HCT116 (cell line): ENCODE measurements around the gene C3orf70. TPM values are rescaled to one million over a fixed set of nuclear protein-coding genes. Genes with fewer than 3 reads are reported as not detected.

Experiments
- ATAC-seq: fragments of 200-7000 bp; cut with Tn5 transposase; 2 replicates; pipeline ENCODE4 v1.9.1; 2020; ENCODE audit warnings: mild to moderate bottlenecking, moderate library complexity
- BruUV-seq: library from RNA; stranded (reverse); fragments of 400-500 nt; replicated peaks from 2 replicates; lab custom pipeline; 2021; lab: Mats Ljungman, UMichigan
- CTCF ChIA-PET: fragments of 300-600 bp; sonication (Branson Sonifier 250); formaldehyde crosslinking; loops from one replicate; lab custom pipeline; 2021; ENCODE audit warnings: antibody characterized with exemption; lab: Charles Lee
- POLR2A ChIA-PET: fragments of 300-600, 350-600 bp; sonication (Branson Sonifier 250); formaldehyde crosslinking; loops from one replicate; lab custom pipeline; 2021; ENCODE audit warnings: antibody characterized with exemption; lab: Charles Lee
- RAD21 ChIA-PET, 2 experiments: fragments of 300-600 bp; sonication (Branson Sonifier 250); formaldehyde crosslinking; loops; one replicate each; lab custom pipeline; 2023; ENCODE audit warnings: low total read pairs in 2 of 2; ENCODE audit not compliant: uncharacterized antibody in 2 of 2, unreplicated experiment in 2 of 2, low non-redundant PET in 1 of 2; lab: Charles Lee
- DNase-seq: peaks from one replicate; pipeline ENCODE4 v3.0.0-alpha.2; 2010; ENCODE audit warnings: low read depth, low spot score
- H2AFZ ChIP-seq: fragments of 200-600 bp; shearing (Covaris generic), sonication (generic); 2 replicates; pipeline ENCODE4 v1.6.1; 2017; ENCODE audit warnings: low read depth, mixed run types, mixed read lengths, antibody characterized with exemption, low read length; ENCODE audit not compliant: poor library complexity, severe bottlenecking
- H3K27ac ChIP-seq: 2 replicates; pipeline ENCODE4 v1.5.1; 2012; ENCODE audit warnings: low read depth, low read length
- H3K27me3 ChIP-seq: fragments of 200-600 bp; sonication (generic); 2 replicates; pipeline ENCODE4 v1.6.1; 2016; ENCODE audit warnings: mixed run types, low read length, mixed read lengths; ENCODE audit not compliant: insufficient read depth
- H3K36me3 ChIP-seq, 2 experiments: fragments of 200-500 bp in 1 of 2; fragments of 200-600 bp in 1 of 2; sonication (Bioruptor generic) in 1 of 2; sonication (generic) in 1 of 2; 2 replicates each; pipeline versions ENCODE4 v1.5.1 to v1.6.1; 2014 to 2016; ENCODE audit warnings: low read length in 2 of 2, inconsistent platforms in 1 of 2, mixed read lengths in 1 of 2, mixed run types in 1 of 2; ENCODE audit not compliant: insufficient read depth in 2 of 2, control insufficient read depth in 1 of 2
- H3K4me1 ChIP-seq, 2 experiments: fragments of 200-600 bp in 1 of 2; sonication (generic) in 1 of 2; 2 replicates each; pipeline versions ENCODE4 v1.5.1 to v1.6.1; 2012 to 2017; ENCODE audit warnings: low read length in 2 of 2, inconsistent platforms in 1 of 2, mild to moderate bottlenecking in 1 of 2, mixed read lengths in 1 of 2, mixed run types in 1 of 2, moderate library complexity in 1 of 2; ENCODE audit not compliant: insufficient read depth in 2 of 2, control insufficient read depth in 1 of 2
- H3K4me2 ChIP-seq: fragments of 200-600 bp; sonication (generic); 2 replicates; pipeline ENCODE4 v1.6.1; 2017; ENCODE audit warnings: mixed run types, low read length, mixed read lengths
- H3K4me3 ChIP-seq, 2 experiments: fragments of 200-600 bp in 1 of 2; sonication (generic) in 1 of 2; replicated peaks in 1 of 2; 2 replicates each; pipeline ENCODE4 v1.5.1; 2011 to 2016; ENCODE audit warnings: low read length in 2 of 2, control low read depth in 1 of 2, low read depth in 1 of 2, mild to moderate bottlenecking in 1 of 2, mixed read lengths in 1 of 2, mixed run types in 1 of 2
- H3K79me2 ChIP-seq: fragments of 200-600 bp; sonication (generic); 2 replicates; pipeline ENCODE4 v1.6.1; 2017; ENCODE audit warnings: mild to moderate bottlenecking, mixed run types, low read length, moderate library complexity, mixed read lengths; ENCODE audit not compliant: insufficient read depth
- H3K9ac ChIP-seq: fragments of 200-600 bp; sonication (generic); 2 replicates; pipeline ENCODE4 v1.6.1; 2016; ENCODE audit warnings: low read length, mixed read lengths
- H3K9me2 ChIP-seq: fragments of 200-600 bp; sonication (generic), shearing (Covaris generic); 2 replicates; pipeline ENCODE4 v1.6.1; 2017; ENCODE audit warnings: mixed run types, mild to moderate bottlenecking, moderate library complexity; ENCODE audit not compliant: insufficient read depth
- H3K9me3 ChIP-seq, 2 experiments: fragments of 200-500 bp in 1 of 2; fragments of 200-600 bp in 1 of 2; sonication (Bioruptor generic) in 1 of 2; sonication (generic) in 1 of 2; 2 replicates each; pipeline ENCODE4 v1.6.1; 2014 to 2017; ENCODE audit warnings: low read length in 2 of 2, mixed read lengths in 2 of 2, inconsistent platforms in 1 of 2, low read depth in 1 of 2, mild to moderate bottlenecking in 1 of 2, mixed run types in 1 of 2, moderate library complexity in 1 of 2; ENCODE audit not compliant: control insufficient read depth in 1 of 2, insufficient read depth in 1 of 2
- H4K20me1 ChIP-seq: fragments of 200-600 bp; sonication (generic), shearing (Covaris generic); 2 replicates; pipeline ENCODE4 v1.6.1; 2017; ENCODE audit warnings: mixed run types, mild to moderate bottlenecking, moderate library complexity; ENCODE audit not compliant: insufficient read depth
- ELF1 ChIP-seq: IDR thresholded peaks from 2 replicates; pipeline ENCODE4 v1.6.1; 2012; ENCODE audit warnings: low read depth, borderline replicate concordance
- FOSL1 ChIP-seq: IDR thresholded peaks from 2 replicates; pipeline ENCODE4 v1.6.1; 2012; ENCODE audit warnings: low read depth
- MAX ChIP-seq: IDR thresholded peaks from 2 replicates; pipeline ENCODE4 v1.6.1; 2012
- RAD21 ChIP-seq: IDR thresholded peaks from 2 replicates; pipeline ENCODE4 v1.6.1; 2012; ENCODE audit warnings: low read depth, mild to moderate bottlenecking
- TCF7L2 ChIP-seq: IDR thresholded peaks from 2 replicates; pipeline ENCODE4 v1.7.0; 2011; ENCODE audit warnings: borderline replicate concordance, inconsistent platforms; ENCODE audit not compliant: insufficient read depth, insufficient read length; ENCODE audit errors: extremely low read depth
- intact Hi-C: fragments of 100-400 bp; cut with micrococcal nuclease; formaldehyde crosslinking; loops from 2 replicates; pipeline ENCODE4 v1.10.0; 2022
- total RNA-seq: library from RNA; stranded (reverse); gene quantifications from one replicate; pipeline ENCODE4 v1.2.1, GENCODE V29; 2021; ENCODE audit not compliant: unreplicated experiment
- TF ChIP-seq, protein P1 (sequence below): IDR thresholded peaks from 2 replicates; pipeline ENCODE4 v1.6.1; 2012; ENCODE audit warnings: low read depth

The C3orf70 gene
- total RNA-seq, 1 experiment from 2014 or later = not detected

DNA sequence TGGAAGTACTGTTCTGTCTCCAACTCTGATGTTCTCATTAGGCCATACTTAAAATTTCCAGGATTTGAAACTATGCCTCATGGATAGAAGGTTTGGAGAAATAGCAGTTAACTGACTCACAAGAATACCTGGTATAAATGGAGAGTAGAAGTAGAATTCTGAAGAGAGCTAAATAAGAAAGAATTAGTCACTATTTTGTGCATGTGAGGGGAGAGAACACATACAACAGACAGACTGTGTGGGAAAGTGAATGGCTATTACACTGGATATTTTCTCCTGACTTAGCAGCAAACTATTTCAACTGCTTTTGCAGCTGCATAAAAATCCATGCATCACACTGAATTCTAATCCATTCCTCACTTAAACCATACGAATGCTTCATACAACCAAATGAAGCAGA lies 71.3 kb downstream of the C3orf70 start:
- Histone ChIP-seq H3K27ac (no peak overlapping the region), H3K9me3 (no peaks in the 10 kb centered on the region), H3K79me2 (no peaks in the 10 kb centered on the region), H3K9me2 (no peaks in the 10 kb centered on the region), H3K27me3 (peaks cover 6% of the 10 kb centered on the region; the same call in 1 of the 2 replicates), H3K4me2 (no peak overlapping the region), H3K9ac (no peak overlapping the region), H4K20me1 (no peaks in the 10 kb centered on the region), H3K4me1 (no peaks in the 10 kb centered on the region), H2AFZ (no peak overlapping the region), H3K4me3 (no peak overlapping the region), H3K36me3 (no peaks in the 10 kb centered on the region)
- TF ChIP-seq FOSL1 = no peak
- TF ChIP-seq, protein P1, sequence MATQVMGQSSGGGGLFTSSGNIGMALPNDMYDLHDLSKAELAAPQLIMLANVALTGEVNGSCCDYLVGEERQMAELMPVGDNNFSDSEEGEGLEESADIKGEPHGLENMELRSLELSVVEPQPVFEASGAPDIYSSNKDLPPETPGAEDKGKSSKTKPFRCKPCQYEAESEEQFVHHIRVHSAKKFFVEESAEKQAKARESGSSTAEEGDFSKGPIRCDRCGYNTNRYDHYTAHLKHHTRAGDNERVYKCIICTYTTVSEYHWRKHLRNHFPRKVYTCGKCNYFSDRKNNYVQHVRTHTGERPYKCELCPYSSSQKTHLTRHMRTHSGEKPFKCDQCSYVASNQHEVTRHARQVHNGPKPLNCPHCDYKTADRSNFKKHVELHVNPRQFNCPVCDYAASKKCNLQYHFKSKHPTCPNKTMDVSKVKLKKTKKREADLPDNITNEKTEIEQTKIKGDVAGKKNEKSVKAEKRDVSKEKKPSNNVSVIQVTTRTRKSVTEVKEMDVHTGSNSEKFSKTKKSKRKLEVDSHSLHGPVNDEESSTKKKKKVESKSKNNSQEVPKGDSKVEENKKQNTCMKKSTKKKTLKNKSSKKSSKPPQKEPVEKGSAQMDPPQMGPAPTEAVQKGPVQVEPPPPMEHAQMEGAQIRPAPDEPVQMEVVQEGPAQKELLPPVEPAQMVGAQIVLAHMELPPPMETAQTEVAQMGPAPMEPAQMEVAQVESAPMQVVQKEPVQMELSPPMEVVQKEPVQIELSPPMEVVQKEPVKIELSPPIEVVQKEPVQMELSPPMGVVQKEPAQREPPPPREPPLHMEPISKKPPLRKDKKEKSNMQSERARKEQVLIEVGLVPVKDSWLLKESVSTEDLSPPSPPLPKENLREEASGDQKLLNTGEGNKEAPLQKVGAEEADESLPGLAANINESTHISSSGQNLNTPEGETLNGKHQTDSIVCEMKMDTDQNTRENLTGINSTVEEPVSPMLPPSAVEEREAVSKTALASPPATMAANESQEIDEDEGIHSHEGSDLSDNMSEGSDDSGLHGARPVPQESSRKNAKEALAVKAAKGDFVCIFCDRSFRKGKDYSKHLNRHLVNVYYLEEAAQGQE = no peak
- TF ChIP-seq TCF7L2 = no peak
- no peak for TF ChIP-seq RAD21
- TF ChIP-seq ELF1 = no peak
- no peak for TF ChIP-seq MAX
- BruUV-seq = no TSS peak
- intact Hi-C loops = no loop called here
- ATAC-seq = no peak
- CTCF ChIA-PET = no interaction called here
- RAD21 ChIA-PET = no interaction called here
- DNase-seq = no peak
- POLR2A ChIA-PET = interaction anchor here (1.2 kb wide), 1 partner anchor 10 kb away, joined by 4 read pairs; no protein-coding TSS in a partner anchor
